Epidermal melanocyte (primary cell): Measurements from ENCODE around the gene SETD5.
"Not testable (repeated sequence)": the region's sequence is repeated elsewhere in the genome, so short reads cannot be mapped to it uniquely, and the experiment has no call there.

Source experiments
- DNase-seq: peaks from one replicate; pipeline ENCODE4 v3.0.0; 2011; ENCODE audit warnings: low spot score; ENCODE audit not compliant: insufficient read length

Gene SETD5

GRCh38 chr3:9452417-9452816 is 55.0 kb downstream of the SETD5 start:
- no peak for DNase-seq

GRCh38 chr3:9455596-9456131 is 58.2 kb downstream of the SETD5 start:
- no peak for DNase-seq

GRCh38 chr3:9467451-9467850 is 70.0 kb downstream of the SETD5 start:
- DNase-seq: no peak

GRCh38 chr3:9468460-9468859 is 71.0 kb downstream of the SETD5 start:
- DNase-seq: no peak

GRCh38 chr3:9469986-9470385 is 72.6 kb downstream of the SETD5 start:
- no peak for DNase-seq

- no peak for DNase-seq
These were observed 76.2 kb downstream of the SETD5 start for GRCh38 chr3:9473496-9474065.

GRCh38 chr3:9474482-9474881 is 77.1 kb downstream of the SETD5 start:
- no peak for DNase-seq

GRCh38 chr3:9476935-9477334 is 79.5 kb downstream of the SETD5 start:
- DNase-seq: no peak

GRCh38 chr3:9480265-9480664 is 82.8 kb downstream of the SETD5 start:
- DNase-seq: no peak

- no peak for DNase-seq
These were observed 87.8 kb downstream of the SETD5 start for GRCh38 chr3:9485248-9485647.

GRCh38 chr3:9491506-9491905 is 94.1 kb downstream of the SETD5 start:
- DNase-seq: no peak

GRCh38 chr3:9494036-9494435 is 96.6 kb downstream of the SETD5 start:
- DNase-seq: not testable (repeated sequence)

- no peak for DNase-seq
These were observed 99.5 kb downstream of the SETD5 start for GRCh38 chr3:9496893-9497292.

- DNase-seq: no peak
These were observed 100.6 kb downstream of the SETD5 start for GRCh38 chr3:9497821-9498565.

- DNase-seq: no peak
These were observed 101.4 kb downstream of the SETD5 start for GRCh38 chr3:9498781-9499180.

GRCh38 chr3:9499455-9500107 is 102.2 kb downstream of the SETD5 start:
- no peak for DNase-seq

GRCh38 chr3:9500108-9501050 is 103.0 kb downstream of the SETD5 start:
- DNase-seq: peak; percentile 50

- no peak for DNase-seq
These were observed 103.8 kb downstream of the SETD5 start for GRCh38 chr3:9501226-9501625.

GRCh38 chr3:9503283-9503682 is 105.9 kb downstream of the SETD5 start:
- DNase-seq: peak; percentile 42

GRCh38 chr3:9507586-9508578 is 110.5 kb downstream of the SETD5 start:
- no peak for DNase-seq
